Lower leg skin (tissue), 3 donors: ENCODE data around the gene HACD4.

Experiments used
- CTCF ChIP-seq, 3 donors: fragments of 450-650 bp; IDR thresholded peaks; one replicate each; pipeline ENCODE4 v1.5.1; 2016; ENCODE audit warnings: antibody characterized with exemption in 3 of 3, mild to moderate bottlenecking in 3 of 3, moderate library complexity in 2 of 3
- POLR2A ChIP-seq, 2 donors: fragments of 450-650 bp; IDR thresholded peaks; one replicate each; pipeline ENCODE4 v1.6.1; 2016 to 2017; ENCODE audit warnings: antibody characterized with exemption in 2 of 2, mild to moderate bottlenecking in 1 of 2, moderate library complexity in 1 of 2

- no peak for TF ChIP-seq POLR2A (IDR thresholded peaks at IDR 0.05)
- TF ChIP-seq CTCF (IDR thresholded peaks at IDR 0.05), result no peak
These were observed 33.9 kb downstream of the HACD4 start for GRCh38 chr9:20997503-20998076.
